ENCODE measurements around the gene KLHL41.
A peak's percentile ranks its signal among the peaks of the same experiment; 100 is the strongest.

The KLHL41 gene

DNA sequence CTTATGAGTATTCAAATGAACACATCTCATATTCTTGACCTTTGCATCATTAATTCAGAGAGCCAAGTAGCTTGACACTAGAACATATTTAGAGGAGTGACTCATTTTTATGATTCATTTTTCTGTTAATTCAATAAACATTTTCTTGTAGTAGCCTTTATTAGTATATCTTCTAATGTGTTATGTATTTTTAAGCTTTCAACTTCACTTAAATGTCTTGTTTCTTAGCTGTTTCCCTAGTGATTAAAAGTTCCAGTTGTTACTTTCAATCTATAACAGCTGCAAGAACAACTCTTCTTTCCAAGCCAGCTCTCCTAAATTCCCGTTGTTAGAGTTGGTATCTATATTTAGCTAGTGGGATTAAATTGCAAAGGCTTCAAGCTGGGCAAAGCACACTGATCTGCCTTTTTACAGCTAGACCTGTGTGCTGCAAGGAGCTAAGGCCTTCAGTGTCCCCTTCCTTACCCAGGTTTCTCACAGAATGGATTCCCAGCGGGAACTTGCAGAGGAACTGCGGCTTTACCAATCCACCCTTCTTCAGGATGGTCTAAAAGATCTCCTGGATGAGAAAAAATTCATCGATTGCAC is at the start of gene KLHL41:
Gene KLHL41 (plus strand): TSS at position 405 of the 588 bp plus-strand sequence. CDS start 77 bp downstream, at position 482.
- Mint-ChIP-seq H3K27ac (no peak within 1 kb of the TSS), H3K9me3 (no peaks in the 10 kb centered on the region), H3K36me3 (ENCODE audit: low read depth) (peaks cover 11% of the 10 kb centered on the region), H3K4me3 (no peak within 1 kb of the TSS), H3K4me1 (ENCODE audit: low read depth) (peaks cover 8% of the 10 kb centered on the region), H3K27me3 (no peaks in the 10 kb centered on the region)
- no peak for DNase-seq

- H3K27ac Mint-ChIP-seq: no peak overlapping the region
- H3K9me3 Mint-ChIP-seq: no peaks in the 10 kb centered on the region
- no peaks in the 10 kb centered on the region for H3K27me3 Mint-ChIP-seq
- H3K4me1 Mint-ChIP-seq (ENCODE audit: low read depth): no peaks in the 10 kb centered on the region
- no peak for DNase-seq
- no peak overlapping the region for H3K4me3 Mint-ChIP-seq
- H3K36me3 Mint-ChIP-seq (ENCODE audit: low read depth): no peaks in the 10 kb centered on the region
Measured at GRCh38 chr2:169461143-169461542, 48.4 kb upstream of the KLHL41 start.

- Mint-ChIP-seq H3K4me3 (no peak overlapping the region), H3K27ac (no peak overlapping the region), H3K27me3 (no peaks in the 10 kb centered on the region), H3K4me1 (ENCODE audit: low read depth) (no peaks in the 10 kb centered on the region), H3K36me3 (ENCODE audit: low read depth) (no peaks in the 10 kb centered on the region), H3K9me3 (no peaks in the 10 kb centered on the region)
- no peak for DNase-seq
Measured at GRCh38 chr2:169462896-169463695, 46.4 kb upstream of the KLHL41 start.

DNA sequence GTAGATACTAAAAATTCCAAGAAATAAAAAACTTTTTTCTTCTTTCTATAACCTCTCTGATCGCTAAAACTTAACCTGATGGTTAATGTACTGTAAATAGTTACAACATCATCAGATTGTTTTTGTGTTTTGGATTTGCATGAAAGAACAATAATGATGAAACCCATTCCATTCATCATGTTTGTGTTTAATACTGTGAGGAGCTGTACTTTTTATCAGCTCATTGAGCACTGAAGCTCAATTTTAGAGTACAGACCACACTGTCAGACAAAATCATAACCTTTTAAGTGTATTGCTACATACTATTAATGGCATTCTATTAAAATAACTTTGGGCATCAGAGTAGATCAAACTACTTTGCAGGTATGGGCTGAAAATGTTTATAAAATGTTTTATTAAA is 45.0 kb upstream of the KLHL41 start:
- H3K27me3 Mint-ChIP-seq: no peaks in the 10 kb centered on the region
- no peaks in the 10 kb centered on the region for H3K4me1 Mint-ChIP-seq (ENCODE audit: low read depth)

DNA sequence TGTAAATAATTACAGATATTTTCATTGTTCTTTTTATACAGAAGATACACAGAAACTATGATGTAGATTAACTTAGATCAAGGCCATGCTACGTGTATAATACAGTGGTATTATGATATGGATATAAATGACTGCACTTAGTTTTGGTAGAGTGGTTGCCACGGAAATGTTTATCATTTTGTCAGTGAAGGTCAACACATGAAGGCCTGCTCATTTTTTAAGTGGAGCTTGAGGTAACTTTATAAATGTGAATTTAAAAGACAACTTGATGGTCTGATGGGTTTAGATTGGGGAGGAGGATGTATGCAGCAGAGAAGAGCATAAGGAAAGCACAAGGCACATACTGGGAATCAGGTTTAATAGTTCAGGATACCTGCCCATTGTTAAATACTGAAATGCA is 44.6 kb upstream of the KLHL41 start:
- no peaks in the 10 kb centered on the region for H3K4me1 Mint-ChIP-seq (ENCODE audit: low read depth)
- no peak for DNase-seq
- no peaks in the 10 kb centered on the region for H3K36me3 Mint-ChIP-seq (ENCODE audit: low read depth)
- no peak overlapping the region for H3K27ac Mint-ChIP-seq
- H3K4me3 Mint-ChIP-seq: no peak overlapping the region
- no peaks in the 10 kb centered on the region for H3K27me3 Mint-ChIP-seq
- H3K9me3 Mint-ChIP-seq: no peaks in the 10 kb centered on the region

More for the DNA sequence above, 45.0 kb upstream of the KLHL41 start:
- no peak overlapping the region for H3K4me3 Mint-ChIP-seq
- no peaks in the 10 kb centered on the region for H3K9me3 Mint-ChIP-seq
- H3K27ac Mint-ChIP-seq: no peak overlapping the region
- no peaks in the 10 kb centered on the region for H3K36me3 Mint-ChIP-seq (ENCODE audit: low read depth)
- DNase-seq: no peak

DNA sequence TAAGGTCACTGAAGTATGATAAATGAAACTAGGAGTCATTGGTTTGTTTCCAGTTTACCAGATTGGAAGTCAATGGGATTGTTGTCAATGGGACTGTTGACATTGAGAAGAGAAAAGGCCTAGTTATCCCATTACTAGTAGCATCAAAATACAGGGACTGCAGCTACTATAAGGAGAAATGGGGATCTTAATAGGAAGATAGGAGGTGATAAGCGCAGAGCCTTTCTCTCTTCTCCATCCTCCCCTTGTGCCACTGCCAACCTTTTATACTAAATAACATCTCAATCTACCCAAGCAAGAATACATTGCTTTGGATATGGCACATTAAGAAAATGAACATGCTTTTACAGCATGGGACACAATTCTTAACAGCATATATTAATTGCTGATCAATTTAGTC is 40.7 kb upstream of the KLHL41 start:
- H3K27ac Mint-ChIP-seq: no peak overlapping the region
- no peaks in the 10 kb centered on the region for H3K36me3 Mint-ChIP-seq (ENCODE audit: low read depth)
- H3K4me3 Mint-ChIP-seq: no peak overlapping the region
- no peaks in the 10 kb centered on the region for H3K4me1 Mint-ChIP-seq (ENCODE audit: low read depth)
- no peaks in the 10 kb centered on the region for H3K9me3 Mint-ChIP-seq
- H3K27me3 Mint-ChIP-seq: no peaks in the 10 kb centered on the region
- DNase-seq: no peak

DNA sequence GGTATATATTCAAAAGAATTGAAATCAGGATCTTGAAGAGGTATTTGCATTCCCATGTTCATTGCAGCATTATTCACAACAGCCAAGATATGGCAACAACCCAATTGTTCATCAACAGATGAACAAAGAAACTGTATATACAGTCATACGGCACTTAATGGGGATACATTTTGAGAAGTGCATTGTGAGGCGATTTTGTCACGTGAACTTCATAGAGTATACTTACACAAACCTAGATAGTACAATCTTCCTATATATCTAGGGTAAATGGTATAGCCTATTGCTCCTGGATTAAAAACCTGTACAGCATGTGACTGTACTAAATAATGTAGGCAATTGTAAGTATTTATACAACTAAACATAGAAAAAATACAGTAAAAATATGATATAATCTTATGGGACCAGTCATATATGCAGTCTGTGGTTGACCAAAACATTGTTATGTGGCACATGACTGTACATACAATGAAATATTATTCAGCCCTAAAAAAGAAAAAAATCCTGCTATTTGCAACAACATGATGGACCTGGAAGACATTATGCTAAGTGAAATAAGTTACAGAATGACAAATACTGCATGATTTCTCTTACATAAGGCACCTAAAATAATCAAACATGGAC is 39.4 kb upstream of the KLHL41 start:
- no peak for DNase-seq
- H3K36me3 Mint-ChIP-seq (ENCODE audit: low read depth): no peaks in the 10 kb centered on the region
- H3K27me3 Mint-ChIP-seq: no peaks in the 10 kb centered on the region
- H3K4me3 Mint-ChIP-seq: no peak overlapping the region
- H3K27ac Mint-ChIP-seq: no peak overlapping the region
- no peaks in the 10 kb centered on the region for H3K4me1 Mint-ChIP-seq (ENCODE audit: low read depth)
- no peaks in the 10 kb centered on the region for H3K9me3 Mint-ChIP-seq

- H3K36me3 Mint-ChIP-seq (ENCODE audit: low read depth): no peaks in the 10 kb centered on the region
- no peaks in the 10 kb centered on the region for H3K9me3 Mint-ChIP-seq
Measured at GRCh38 chr2:169472249-169472648, 37.3 kb upstream of the KLHL41 start.

DNA sequence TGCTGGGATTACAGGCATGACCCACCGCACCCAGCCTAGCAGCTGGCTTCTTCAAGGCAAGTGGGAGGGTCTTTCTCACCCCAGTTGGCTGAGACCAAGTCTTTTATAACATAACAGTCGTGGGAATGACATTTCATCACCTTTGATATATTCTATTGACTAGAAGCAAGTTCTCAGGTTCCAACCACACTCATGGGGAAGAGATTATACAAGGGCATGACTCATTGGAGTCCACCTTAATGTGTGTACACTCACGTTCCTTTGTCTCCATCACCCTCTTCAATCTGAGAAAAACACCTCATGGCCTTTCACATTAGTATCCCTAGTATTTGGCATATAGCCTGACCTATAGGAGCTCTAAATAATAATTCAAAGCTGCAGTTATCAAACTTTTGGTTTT is 33.0 kb upstream of the KLHL41 start:
- Mint-ChIP-seq H3K27me3 (no peaks in the 10 kb centered on the region), H3K4me1 (ENCODE audit: low read depth) (peaks cover 15% of the 10 kb centered on the region), H3K4me3 (no peak overlapping the region), H3K27ac (no peak overlapping the region), H3K9me3 (no peaks in the 10 kb centered on the region), H3K36me3 (ENCODE audit: low read depth) (peaks cover 3% of the 10 kb centered on the region)
- DNase-seq: no peak

More at GRCh38 chr2:169472249-169472648, 37.3 kb upstream of the KLHL41 start:
- no peaks in the 10 kb centered on the region for H3K4me1 Mint-ChIP-seq (ENCODE audit: low read depth)
- no peaks in the 10 kb centered on the region for H3K27me3 Mint-ChIP-seq
- DNase-seq: no peak
- no peak overlapping the region for H3K4me3 Mint-ChIP-seq
- H3K27ac Mint-ChIP-seq: no peak overlapping the region

DNA sequence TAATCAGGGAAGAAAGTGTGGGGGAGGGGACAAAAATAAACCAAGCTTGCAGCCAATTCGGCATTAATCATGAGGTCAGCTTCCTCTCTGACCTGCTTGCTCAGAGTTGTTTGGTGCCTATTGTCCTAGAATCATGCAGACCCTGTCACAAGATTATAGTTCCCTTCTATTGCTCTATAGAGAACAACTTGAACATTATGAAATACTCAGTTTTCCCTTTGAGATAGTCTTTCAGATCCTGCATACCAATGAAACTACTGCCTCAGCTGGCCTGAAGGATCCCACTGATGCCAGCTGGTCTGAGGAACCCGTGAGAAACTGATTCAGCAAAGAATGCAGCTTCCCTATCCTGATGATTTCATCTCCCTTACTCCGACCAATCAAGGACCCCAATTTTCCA is 31.2 kb upstream of the KLHL41 start:
- peaks cover 15% of the 10 kb centered on the region for H3K4me1 Mint-ChIP-seq (ENCODE audit: low read depth)
- peaks cover 4% of the 10 kb centered on the region for H3K36me3 Mint-ChIP-seq (ENCODE audit: low read depth)
- no peak overlapping the region for H3K27ac Mint-ChIP-seq
- H3K9me3 Mint-ChIP-seq: no peaks in the 10 kb centered on the region
- no peak for DNase-seq
- peak overlapping the region; percentile 88 for H3K4me3 Mint-ChIP-seq
- no peaks in the 10 kb centered on the region for H3K27me3 Mint-ChIP-seq

- H3K4me3 Mint-ChIP-seq: peak overlapping the region; percentile 88
- H3K4me1 Mint-ChIP-seq (ENCODE audit: low read depth): peaks cover 15% of the 10 kb centered on the region
- H3K27ac Mint-ChIP-seq: no peak overlapping the region
- DNase-seq: no peak
- no peaks in the 10 kb centered on the region for H3K27me3 Mint-ChIP-seq
- H3K36me3 Mint-ChIP-seq (ENCODE audit: low read depth): peaks cover 9% of the 10 kb centered on the region
- H3K9me3 Mint-ChIP-seq: no peaks in the 10 kb centered on the region
Measured at GRCh38 chr2:169478745-169479256, 30.7 kb upstream of the KLHL41 start.

- Mint-ChIP-seq H3K4me1 (ENCODE audit: low read depth) (peaks cover 15% of the 10 kb centered on the region), H3K36me3 (ENCODE audit: low read depth) (peaks cover 11% of the 10 kb centered on the region), H3K9me3 (no peaks in the 10 kb centered on the region), H3K27me3 (no peaks in the 10 kb centered on the region), H3K27ac (peak within 1 kb of the TSS; percentile 77), H3K4me3 (peak within 1 kb of the TSS; percentile 88)
- peak; percentile 85 for DNase-seq
Measured at GRCh38 chr2:169479257-169480078, 30.0 kb upstream of the KLHL41 start, which contains the start of gene BBS5. Gene BBS5 (plus strand): TSS chr2:169479494. CDS start chr2:169479554, 60 bp downstream.

DNA sequence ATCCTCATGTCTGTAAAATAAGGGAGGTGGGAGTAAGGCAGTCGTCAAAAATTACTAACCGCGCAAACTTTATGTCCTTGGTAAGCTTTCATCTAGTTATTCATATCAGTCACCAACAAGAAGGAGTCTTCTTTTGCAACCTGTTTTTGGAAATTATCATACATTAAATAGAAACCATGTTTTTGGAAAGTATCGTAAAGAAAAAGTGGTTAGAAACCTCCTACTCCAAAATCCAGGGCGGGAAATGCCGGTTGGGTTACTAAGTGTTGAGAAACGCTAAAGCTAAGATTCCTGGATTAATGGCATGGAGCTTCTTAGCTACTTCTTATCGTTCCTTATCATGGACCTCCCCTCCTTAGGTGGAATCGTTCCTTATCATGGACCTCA is 29.4 kb upstream of the KLHL41 start:
- Mint-ChIP-seq H3K4me1 (ENCODE audit: low read depth) (peaks cover 15% of the 10 kb centered on the region), H3K9me3 (no peaks in the 10 kb centered on the region), H3K4me3 (peak overlapping the region; percentile 88), H3K36me3 (ENCODE audit: low read depth) (peaks cover 16% of the 10 kb centered on the region), H3K27me3 (no peaks in the 10 kb centered on the region), H3K27ac (peak overlapping the region; percentile 77)
- DNase-seq: no peak

- H3K4me1 Mint-ChIP-seq (ENCODE audit: low read depth): peaks cover 3% of the 10 kb centered on the region
- no peak overlapping the region for H3K4me3 Mint-ChIP-seq
- no peak for DNase-seq
- peaks cover 32% of the 10 kb centered on the region for H3K36me3 Mint-ChIP-seq (ENCODE audit: low read depth)
- H3K27ac Mint-ChIP-seq: no peak overlapping the region
- H3K9me3 Mint-ChIP-seq: no peaks in the 10 kb centered on the region
- no peaks in the 10 kb centered on the region for H3K27me3 Mint-ChIP-seq
Measured at GRCh38 chr2:169485650-169486138, 23.8 kb upstream of the KLHL41 start.
